Kidney (tissue), 14 donors: ENCODE measurements around the gene ABCB6. TPM values are rescaled to one million over a fixed set of nuclear protein-coding genes. Genes with fewer than 3 reads are reported as not detected.
A peak's percentile ranks its signal among the peaks of the same experiment; 100 is the strongest.

ENCODE experiments used
- DNase-seq, 5 donors: peaks; one replicate each; pipeline ENCODE4 v3.0.0-alpha.2; 2013 to 2020
- FAIRE-seq: peaks from 2 replicates; lab custom pipeline; 2012; peaks lifted over from hg19 to GRCh38; lab: Jason Lieb, UNC
- H3K27ac ChIP-seq, 2 donors: one replicate each; pipeline ENCODE4 v1.7.0; 2013; ENCODE audit warnings: low read depth in 2 of 2, low read length in 2 of 2, inconsistent platforms in 1 of 2
- H3K27me3 ChIP-seq: one replicate; pipeline ENCODE4 v1.7.1; 2013; ENCODE audit warnings: low read length, inconsistent platforms; ENCODE audit not compliant: control insufficient read depth, insufficient read depth
- H3K36me3 ChIP-seq, 3 donors: one replicate each; pipeline versions ENCODE4 v1.7.0 to v1.7.1; 2013; ENCODE audit warnings: low read length in 3 of 3, control low read depth in 1 of 3, inconsistent platforms in 1 of 3; ENCODE audit not compliant: insufficient read depth in 3 of 3, control insufficient read depth in 2 of 3
- H3K4me1 ChIP-seq, 3 donors: one replicate each; pipeline versions ENCODE4 v1.7.0 to v1.7.1; 2013; ENCODE audit warnings: low read length in 3 of 3, inconsistent platforms in 1 of 3, low read depth in 1 of 3; ENCODE audit not compliant: control insufficient read depth in 2 of 3, insufficient read depth in 2 of 3
- H3K4me3 ChIP-seq, 3 donors: one replicate each; pipeline versions ENCODE4 v1.7.0 to v1.8.1; 2013; ENCODE audit warnings: low read length in 3 of 3, control low read depth in 1 of 3, inconsistent platforms in 1 of 3
- H3K9ac ChIP-seq, 3 donors: one replicate each; pipeline versions ENCODE4 v1.7.0 to v1.7.1; 2013; ENCODE audit warnings: low read length in 3 of 3, control low read depth in 1 of 3, inconsistent platforms in 1 of 3
- H3K9me3 ChIP-seq, 3 donors: one replicate each; pipeline versions ENCODE4 v1.7.0 to v1.7.1; 2013; ENCODE audit warnings: low read length in 3 of 3, control low read depth in 1 of 3, inconsistent platforms in 1 of 3; ENCODE audit not compliant: control insufficient read depth in 2 of 3, insufficient read depth in 1 of 3
- CTCF ChIP-seq: IDR thresholded peaks from 3 replicates; pipeline ENCODE4 v1.5.1; 2012; ENCODE audit warnings: mild to moderate bottlenecking, moderate library complexity, borderline replicate concordance; ENCODE audit not compliant: insufficient read depth; ENCODE audit errors: extremely low read depth
- intact Hi-C: fragments of 100-400 bp; cut with DNase I; formaldehyde crosslinking; loops from one replicate; pipeline ENCODE4 v1.11.1; 2022
- polyA plus RNA-seq: library from polyadenylated mRNA; stranded (reverse); fragments of 350-450 nt; fragmentation: Illumina TruSeq; extraction: RNeasy Lipid Tissue Mini Kit (QIAGEN cat#74804); gene quantifications from one replicate; pipeline ENCODE4 v1.2.3, GENCODE V29; 2014; ENCODE audit warnings: low read depth, low replicate concordance; ENCODE audit not compliant: insufficient read depth
- total RNA-seq: library from RNA; stranded (reverse); fragmentation: NEBNext Ultra II Directional; extraction: Animal tissue kit (Norgen Biotek cat#: 25700); gene quantifications from one replicate; pipeline ENCODE4 v1.2.1, GENCODE V29; 2021
- donor health status: control.
- donor health status: control.
- donor health status: control.
- donor health status: control.
- donor health status: control.
- donor health status: DM: yes; HTN: yes; CAD: no.
- donor health status: Normal renal cell carcinoma (clear cell type).

ABCB6 gene
- total and polyA plus RNA-seq, 2 donors from 2014 or later = 17.8 to 53.6 TPM

GRCh38 chr2:219254590-219255201 lies 35.9 kb upstream of the ABCB6 start:
- no peak for FAIRE-seq
- Histone ChIP-seq H3K4me3 (peak overlapping the region in 2 of 3 donors; percentile 81 to 93), H3K27me3 (peaks cover 15% of the 10 kb centered on the region), H3K9me3 (no peaks in the 10 kb centered on the region), H3K4me1 (peaks cover 0 to 34% (median 25%) of the 10 kb centered on the region in 3 donors), H3K9ac (peak overlapping the region in 2 of 3 donors; percentile 51 to 68), H3K27ac (peak overlapping the region; percentile 85 to 87), H3K36me3 (peaks cover 0 to 12% (median 3%) of the 10 kb centered on the region in 3 donors)
- no peak for TF ChIP-seq CTCF
- peak in 1 of 5 donors; percentile 39 for DNase-seq
- intact Hi-C loops = no loop called here

DNA sequence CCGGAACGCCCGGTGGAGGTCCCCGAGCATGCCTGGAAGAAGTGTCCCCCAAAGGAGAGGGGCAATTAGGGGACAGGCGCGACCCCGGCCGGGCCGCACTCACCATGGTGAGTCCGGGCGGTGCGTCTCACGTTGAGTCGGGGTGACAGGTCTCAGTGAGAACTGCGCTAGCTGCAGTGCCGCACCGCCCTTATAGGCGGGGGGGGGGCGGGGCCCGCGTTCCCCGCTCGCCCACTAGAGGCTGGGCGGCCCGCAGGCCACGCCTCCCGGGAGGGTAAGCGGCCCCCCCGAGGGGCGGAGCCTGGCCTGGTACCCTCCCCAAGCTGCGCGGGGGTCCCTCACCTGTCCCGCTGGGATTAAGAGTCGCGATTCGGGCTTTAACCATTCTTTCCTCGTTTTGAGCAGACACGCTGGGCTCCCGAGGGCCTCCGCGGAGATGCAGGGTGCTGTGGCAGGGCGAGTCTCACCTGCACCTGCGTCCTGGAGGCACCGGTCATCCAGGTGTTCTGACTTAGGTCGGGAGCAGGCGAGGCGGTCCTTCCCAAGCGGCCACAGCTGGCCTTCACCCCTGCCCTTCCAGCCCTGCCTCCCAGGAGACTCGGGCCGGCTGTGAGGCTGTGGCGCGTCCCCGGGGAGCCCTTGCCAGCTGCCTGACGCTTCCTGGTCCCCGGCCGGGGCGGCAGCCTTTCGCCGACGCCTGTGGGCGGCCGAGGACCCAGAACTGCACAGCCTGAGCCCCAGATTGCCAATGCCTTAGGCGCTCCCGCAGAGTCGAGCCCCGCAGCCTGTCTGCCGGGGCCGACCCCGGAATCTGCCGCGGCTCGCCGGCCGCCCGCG lies 35.2 kb upstream of the ABCB6 start, which contains the start of gene TUBA4A:
TSS of gene TUBA4A (minus strand) at position 166 of the 837 bp plus-strand sequence. CDS start at position 106, 60 bp downstream.
- no peak for FAIRE-seq
- Histone ChIP-seq H3K9ac (peak within 1 kb of the TSS in 2 of 3 donors; percentile 68 to 75), H3K4me3 (peak within 1 kb of the TSS; percentile 20 to 93 (median 81)), H3K9me3 (no peaks in the 10 kb centered on the region), H3K4me1 (peaks cover 0 to 41% (median 32%) of the 10 kb centered on the region in 3 donors), H3K27me3 (peaks cover 15% of the 10 kb centered on the region), H3K36me3 (peaks cover 0 to 12% (median 3%) of the 10 kb centered on the region in 3 donors), H3K27ac (peak within 1 kb of the TSS; percentile 85 to 87)
- intact Hi-C loops = no loop called here
- TF ChIP-seq CTCF = no peak
- DNase-seq = peak; percentile 66 to 95 (median 81)

- intact Hi-C loops = no loop called here
- H3K9me3 ChIP-seq = no peaks in the 10 kb centered on the region
- H3K36me3 ChIP-seq = peaks cover 0 to 12% (median 3%) of the 10 kb centered on the region in 3 donors
- H3K4me3 ChIP-seq = peak within 1 kb of the TSS; percentile 20 to 93 (median 81)
- H3K4me1 ChIP-seq = peaks cover 3 to 47% (median 36%) of the 10 kb centered on the region in 3 donors
- DNase-seq (peak; percentile 42 to 85 (median 63)), FAIRE-seq (no peak)
- TF ChIP-seq CTCF = no peak
- H3K27ac ChIP-seq = peak within 1 kb of the TSS; percentile 85 to 87
- peaks cover 15% of the 10 kb centered on the region for H3K27me3 ChIP-seq
- peak within 1 kb of the TSS in 2 of 3 donors; percentile 68 to 75 for H3K9ac ChIP-seq
Measured at GRCh38 chr2:219252900-219253752, 34.4 kb upstream of the ABCB6 start, which contains the start of gene TUBA4B. Gene TUBA4B (plus strand): TSS chr2:219253243. CDS start chr2:219253408, 165 bp downstream.
